Ramos (cell line): ENCODE data around the gene NCSTN.

ENCODE experiments used
- in situ Hi-C: fragments of 300-500 bp; cut with MboI; formaldehyde crosslinking; loops from one replicate; pipeline ENCODE4 v1.14.3; 2022; ENCODE audit warnings: low sequenced_read_pairs; ENCODE audit not compliant: unreplicated experiment

The NCSTN gene

DNA sequence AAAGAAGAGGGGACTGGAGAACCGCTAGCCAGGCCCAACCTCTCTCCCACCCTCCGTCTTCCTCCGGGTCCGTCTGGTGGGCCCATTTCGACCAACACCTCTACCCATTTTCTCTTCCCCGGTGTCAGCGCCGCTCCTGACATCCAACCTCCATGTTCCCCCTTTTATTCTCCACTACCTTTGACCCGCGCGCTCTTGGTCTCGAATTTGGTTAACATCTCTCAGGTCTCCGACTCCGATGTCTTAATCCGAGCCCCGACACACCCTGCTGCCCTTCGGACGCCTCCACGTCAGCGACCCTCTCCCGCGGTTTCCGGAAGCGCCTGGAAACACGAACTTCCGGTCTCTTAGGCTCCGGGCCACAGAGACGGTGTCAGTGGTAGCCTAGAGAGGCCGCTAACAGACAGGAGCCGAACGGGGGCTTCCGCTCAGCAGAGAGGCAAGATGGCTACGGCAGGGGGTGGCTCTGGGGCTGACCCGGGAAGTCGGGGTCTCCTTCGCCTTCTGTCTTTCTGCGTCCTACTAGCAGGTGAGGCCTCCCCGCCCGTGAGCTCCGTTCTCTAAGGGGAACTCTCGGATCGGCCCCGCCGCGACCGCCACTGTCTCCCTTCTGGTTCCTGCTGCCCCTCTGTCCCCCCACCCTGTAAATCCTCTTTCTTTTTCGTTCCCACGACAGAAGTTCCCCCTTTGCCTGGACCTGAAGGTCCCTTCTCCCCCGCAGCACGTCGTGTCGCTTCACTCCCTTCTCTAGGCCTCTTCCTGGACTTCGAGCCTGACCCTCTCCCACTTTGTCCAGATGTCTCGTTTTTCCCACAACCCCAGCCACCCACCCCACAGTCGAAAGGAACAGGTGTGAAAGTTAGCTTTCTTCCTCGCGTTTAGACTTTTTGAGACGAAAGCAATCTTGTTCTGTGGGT lies at the start of gene NCSTN, which contains the start of gene COPA:
TSS of gene NCSTN (plus strand) at position 431 of the 917 bp plus-strand sequence. CDS start at position 445, 14 bp downstream.
TSS of gene COPA (minus strand) at position 298 of the 917 bp plus-strand sequence. CDS start at position 218, 80 bp downstream.
- in situ Hi-C loops: no loop called here

DNA sequence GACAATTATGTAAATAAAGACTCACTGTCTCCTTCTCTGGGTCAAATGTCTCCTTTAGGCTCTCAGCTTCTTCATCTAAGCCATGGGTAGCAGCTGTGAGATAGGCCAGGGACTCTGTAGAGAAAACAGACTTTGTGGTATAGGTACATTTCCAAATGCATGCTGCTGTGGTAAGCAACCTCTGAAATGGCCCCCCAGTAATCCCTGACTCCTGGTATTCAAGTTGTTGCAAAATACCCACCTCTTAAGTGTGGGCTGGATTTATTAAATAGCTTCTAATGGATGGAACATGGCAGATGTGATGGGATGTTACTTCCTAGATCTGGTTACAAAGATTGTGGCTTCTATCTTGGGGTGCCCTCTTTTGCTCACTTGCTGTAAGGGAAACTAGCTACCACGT lies 47.1 kb upstream of the NCSTN start:
- in situ Hi-C loops: no loop called here

DNA sequence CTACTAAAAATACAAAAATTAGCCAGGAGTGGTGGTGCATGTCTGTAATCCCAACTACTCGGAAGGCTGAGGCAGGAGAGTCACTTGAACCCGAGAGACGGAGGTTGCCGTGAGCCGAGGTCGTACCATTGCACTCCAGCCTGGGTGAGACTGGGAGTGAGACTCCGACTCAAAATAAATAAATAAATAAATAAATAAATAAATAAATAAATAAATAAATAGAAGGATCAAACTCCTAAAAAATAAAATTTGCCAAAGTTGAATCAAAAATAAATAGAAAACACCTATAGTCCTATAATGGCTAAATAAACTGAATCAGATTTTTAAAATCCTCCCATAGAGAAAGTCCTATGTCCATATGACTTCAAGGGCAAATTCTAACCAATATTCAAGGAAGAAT lies 43.0 kb upstream of the NCSTN start:
- in situ Hi-C loops: no loop called here

DNA sequence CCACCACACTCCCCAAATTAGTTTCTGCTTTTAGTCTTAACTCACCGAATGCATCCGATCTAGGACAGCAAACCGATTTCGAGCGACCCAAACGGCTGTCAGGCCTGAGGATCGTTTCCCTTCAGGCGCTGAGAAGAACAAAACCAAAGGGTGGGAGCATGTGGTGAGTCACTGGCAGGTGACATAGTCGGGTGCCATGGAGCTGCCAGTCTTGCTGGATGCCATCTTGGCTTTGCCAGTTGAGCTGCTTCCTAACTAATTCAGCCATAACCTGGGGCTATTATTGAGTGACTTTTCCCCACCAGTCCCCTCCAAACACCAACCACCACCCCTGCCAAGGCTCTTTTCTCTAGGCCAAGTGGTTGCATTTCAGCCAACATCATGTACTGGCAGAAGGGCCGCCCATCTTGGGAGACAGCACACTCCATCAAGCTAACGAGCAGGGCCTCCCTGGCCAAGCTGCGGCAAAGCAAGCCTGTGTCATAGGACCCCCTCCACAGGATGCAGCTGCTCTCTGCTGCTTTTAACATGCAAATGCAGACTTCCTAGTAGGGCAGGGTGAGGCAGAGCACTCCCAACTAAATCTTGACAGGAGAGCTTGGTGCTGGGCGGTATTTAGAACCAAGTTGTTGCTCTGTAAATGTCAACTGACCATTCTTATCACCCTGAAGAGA lies 35.9 kb upstream of the NCSTN start:
- in situ Hi-C loops: no loop called here

GRCh38 chr1:160308451-160309184 lies 34.6 kb upstream of the NCSTN start:
- in situ Hi-C loops: no loop called here

DNA sequence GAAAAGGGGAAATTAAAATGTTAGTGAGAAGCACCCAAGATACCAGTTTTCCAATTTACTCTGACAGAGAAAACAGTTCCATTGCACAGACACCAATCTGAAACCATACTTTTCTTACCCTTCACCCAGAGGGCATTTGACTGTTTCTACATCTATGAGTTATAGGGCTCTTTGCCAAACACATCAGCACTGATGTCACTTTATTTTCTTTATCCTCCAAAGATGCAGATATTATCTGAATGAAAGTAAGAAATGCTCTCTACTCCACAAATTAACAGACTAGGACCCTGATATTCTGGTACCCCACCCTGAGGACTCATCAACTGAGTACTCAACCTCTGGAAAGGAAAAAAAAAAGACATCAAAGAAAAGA lies 34.0 kb upstream of the NCSTN start:
- in situ Hi-C loops: no loop called here

DNA sequence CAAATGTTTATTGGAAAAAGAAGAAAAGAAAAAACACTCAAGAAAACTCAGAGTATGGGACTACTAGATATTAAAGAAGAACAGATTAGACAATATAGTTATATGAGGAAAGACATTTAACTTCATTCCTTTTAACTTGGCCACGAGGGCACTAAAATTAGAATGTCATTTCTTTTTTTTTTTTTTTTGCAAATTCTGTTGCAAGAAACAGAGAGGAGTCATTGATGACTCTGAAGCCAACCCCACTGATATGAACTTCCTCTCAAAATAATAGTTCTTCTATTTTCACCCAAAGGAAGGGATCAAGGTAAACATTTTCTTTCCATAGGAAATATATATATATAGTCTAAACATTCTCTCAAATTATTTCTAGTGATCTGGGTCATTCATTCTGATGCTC lies 33.6 kb upstream of the NCSTN start:
- in situ Hi-C loops: no loop called here

- in situ Hi-C loops: no loop called here
Observed at GRCh38 chr1:160315359-160315758, 27.8 kb upstream of the NCSTN start.

GRCh38 chr1:160322831-160323230 lies 20.4 kb upstream of the NCSTN start:
- in situ Hi-C loops: no loop called here

DNA sequence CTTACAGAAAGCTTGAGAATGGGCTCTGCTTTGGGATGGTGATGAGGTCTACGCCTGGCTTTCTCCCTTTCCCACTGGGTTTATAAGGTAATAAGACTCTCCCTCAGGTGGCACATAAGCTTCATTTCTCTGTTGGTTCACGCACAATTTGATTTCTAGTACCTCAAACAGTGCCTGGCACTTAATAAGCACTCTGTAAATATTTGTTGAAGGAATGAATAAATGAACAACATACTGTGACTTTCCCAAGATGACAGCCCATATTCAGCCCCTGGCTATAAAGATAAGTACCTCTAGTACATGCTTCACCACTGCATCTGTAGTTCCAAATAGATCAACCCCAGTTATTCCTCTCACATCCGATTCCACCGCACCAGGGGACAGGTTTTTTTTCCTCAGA lies 17.9 kb upstream of the NCSTN start:
- in situ Hi-C loops: no loop called here

DNA sequence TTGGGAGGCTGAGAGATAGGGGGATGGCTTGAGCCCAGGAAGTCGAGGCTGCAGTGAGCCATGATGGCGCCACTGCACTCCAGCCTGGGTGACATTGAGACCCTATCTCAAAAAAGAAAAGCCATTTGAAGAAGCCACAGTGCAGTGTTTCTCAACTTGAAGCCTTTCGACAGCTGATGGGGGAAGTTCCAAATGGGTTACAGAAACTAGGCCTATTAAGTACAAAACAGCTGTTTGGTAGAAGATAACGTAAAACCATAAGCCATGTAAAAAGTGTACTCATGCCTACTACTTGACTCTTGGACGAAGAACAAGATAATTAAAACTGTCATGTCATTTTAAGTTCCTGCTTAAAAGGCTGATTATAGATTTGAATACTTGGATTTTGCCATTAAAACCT lies 16.8 kb upstream of the NCSTN start:
- in situ Hi-C loops: no loop called here

- in situ Hi-C loops: no loop called here
Observed at GRCh38 chr1:160328184-160328583, 15.0 kb upstream of the NCSTN start.

DNA sequence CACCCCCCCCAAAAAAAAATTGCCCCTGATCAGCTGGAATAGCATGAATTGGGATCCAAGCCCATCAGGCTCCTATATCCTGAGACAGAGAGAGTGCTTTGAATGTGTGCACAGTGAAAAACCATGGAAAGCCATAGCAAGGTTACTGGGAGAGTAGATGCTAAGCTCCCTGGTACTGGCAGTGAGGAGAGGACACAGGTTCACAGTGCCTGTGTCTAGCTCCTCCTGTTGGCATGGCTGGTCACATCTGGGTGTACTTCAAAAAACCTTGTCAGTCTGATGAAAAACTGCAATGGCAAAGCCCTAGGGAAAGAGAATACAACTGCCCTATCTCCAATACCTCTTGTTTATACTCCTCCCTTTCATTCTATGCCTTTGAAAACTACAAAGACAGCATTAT lies 13.1 kb upstream of the NCSTN start:
- in situ Hi-C loops: no loop called here

GRCh38 chr1:160332516-160332915 lies 10.7 kb upstream of the NCSTN start:
- in situ Hi-C loops: no loop called here

GRCh38 chr1:160338580-160338979 lies 4.6 kb upstream of the NCSTN start:
- in situ Hi-C loops: no loop called here

DNA sequence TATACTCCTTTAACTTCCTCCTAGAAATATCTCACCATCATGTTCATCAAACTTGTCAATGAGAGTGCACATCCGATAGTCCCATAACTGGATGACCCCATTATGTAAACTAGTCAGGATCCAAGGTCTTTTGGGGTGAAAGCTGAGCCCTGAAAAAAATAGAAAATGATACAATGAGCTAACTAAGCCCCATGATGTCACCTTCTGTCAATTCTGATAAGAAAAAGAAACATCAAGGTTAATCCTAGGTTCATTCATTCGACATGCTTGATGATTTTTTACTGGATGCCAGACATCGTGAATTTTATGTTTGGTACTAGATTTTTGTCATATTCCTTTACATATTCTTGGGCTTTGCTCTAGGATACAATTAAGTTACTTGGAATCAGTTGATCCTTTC lies 3.0 kb upstream of the NCSTN start:
- in situ Hi-C loops: no loop called here

- in situ Hi-C loops: no loop called here
Observed at GRCh38 chr1:160340866-160341265, 2.3 kb upstream of the NCSTN start.

- in situ Hi-C loops: no loop called here
Observed at GRCh38 chr1:160342526-160342925, 657 bp upstream of the NCSTN start.

DNA sequence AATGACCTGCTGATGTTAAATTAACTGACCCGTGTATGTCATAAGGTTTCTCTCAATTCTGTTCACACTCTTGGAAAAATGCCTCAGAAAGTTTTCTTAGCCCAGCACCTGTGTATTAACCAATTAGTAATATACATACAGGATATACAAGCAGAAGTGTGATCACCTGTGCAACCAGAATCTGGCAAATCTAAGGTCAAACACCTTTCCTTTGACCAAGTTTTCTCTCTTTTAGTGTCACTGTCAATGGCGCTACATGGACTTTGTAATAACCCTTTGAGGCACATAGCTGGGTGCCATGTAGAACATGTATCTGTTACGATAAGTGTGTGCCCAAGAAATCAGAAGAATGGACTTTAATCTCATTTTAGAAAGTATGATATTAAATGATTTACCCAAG lies 1.1 kb downstream of the NCSTN start:
- in situ Hi-C loops: no loop called here

DNA sequence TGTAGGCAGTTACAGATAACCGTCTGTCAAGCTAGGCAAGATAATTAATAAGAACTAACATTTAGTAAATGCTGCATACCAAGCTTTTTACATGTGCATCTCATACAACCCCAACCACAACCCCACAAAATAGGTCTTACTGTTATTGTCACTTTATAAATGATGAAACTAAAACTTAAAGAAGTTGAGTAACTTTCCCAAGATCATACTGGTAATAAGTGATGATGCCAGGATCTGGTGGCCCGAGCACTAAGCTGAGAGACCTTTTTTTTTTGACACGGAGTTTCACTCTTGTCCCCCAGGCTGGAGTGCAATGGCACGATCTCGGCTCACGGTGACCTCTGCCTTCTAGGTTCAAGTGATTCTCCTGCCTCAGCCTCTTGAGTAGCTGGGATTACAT lies 1.8 kb downstream of the NCSTN start:
- in situ Hi-C loops: no loop called here

DNA sequence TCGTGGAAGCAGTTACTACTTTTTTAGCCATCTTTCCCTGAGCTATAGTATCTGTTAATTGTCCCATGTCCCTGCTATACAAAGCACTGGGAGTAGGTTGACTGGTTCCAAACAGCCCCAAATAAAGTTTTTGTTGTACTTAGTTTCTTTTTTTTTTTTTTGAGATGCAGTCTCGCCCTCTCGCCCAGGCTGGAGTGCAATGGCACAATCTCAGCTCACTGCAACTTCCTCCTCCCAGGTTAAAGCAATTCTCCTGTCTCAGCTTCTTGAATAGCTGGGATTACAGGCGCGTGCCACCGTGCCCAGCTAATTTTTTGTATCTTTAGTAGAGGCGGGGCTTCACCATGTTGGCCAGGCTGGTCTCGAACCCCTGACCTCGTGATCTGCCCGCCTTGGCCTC lies 3.3 kb downstream of the NCSTN start:
- in situ Hi-C loops: no loop called here
